Large intestine (tissue), 3 donors: ENCODE measurements around the gene OR2AT4. TPM values are rescaled to one million over a fixed set of nuclear protein-coding genes. Genes with fewer than 3 reads are reported as not detected.

Source experiments
- DNase-seq, 2 donors: peaks; one replicate each; pipeline versions ENCODE4 v3.0.0 to v3.0.0-alpha.2; 2013
- H3K27ac ChIP-seq: one replicate; pipeline ENCODE4 v1.5.1; 2013; ENCODE audit warnings: low read length
- H3K27me3 ChIP-seq: 2 replicates; pipeline ENCODE4 v1.6.1; 2013; ENCODE audit warnings: low read length; ENCODE audit not compliant: control insufficient read depth, insufficient read depth
- H3K36me3 ChIP-seq: 2 replicates; pipeline ENCODE4 v1.6.1; 2013; ENCODE audit warnings: low read length; ENCODE audit not compliant: control insufficient read depth, insufficient read depth
- H3K4me1 ChIP-seq: one replicate; pipeline ENCODE4 v1.6.1; 2013; ENCODE audit warnings: low read length; ENCODE audit not compliant: control insufficient read depth, insufficient read depth
- H3K4me3 ChIP-seq: one replicate; pipeline ENCODE4 v1.5.1; 2013; ENCODE audit warnings: low read length
- H3K9me3 ChIP-seq: one replicate; pipeline ENCODE4 v1.6.1; 2013; ENCODE audit warnings: mild to moderate bottlenecking, low read depth, low read length, moderate library complexity; ENCODE audit not compliant: control insufficient read depth
- WGBS: methylation state at CpG from one replicate; pipeline ENCODE4 v1.1.5; 2013; ENCODE audit warnings: low lambda C conversion rate; ENCODE audit not compliant: insufficient coverage; 5-methylcytosine and 5-hydroxymethylcytosine counted together
- polyA plus RNA-seq: library from polyadenylated mRNA; unstranded; fragments of 120-200 nt; gene quantifications from one replicate; pipeline ENCODE4 v1.2.1, GENCODE V29; 2013

OR2AT4 gene
- polyA plus RNA-seq, 1 donor = 3.2 TPM

DNA sequence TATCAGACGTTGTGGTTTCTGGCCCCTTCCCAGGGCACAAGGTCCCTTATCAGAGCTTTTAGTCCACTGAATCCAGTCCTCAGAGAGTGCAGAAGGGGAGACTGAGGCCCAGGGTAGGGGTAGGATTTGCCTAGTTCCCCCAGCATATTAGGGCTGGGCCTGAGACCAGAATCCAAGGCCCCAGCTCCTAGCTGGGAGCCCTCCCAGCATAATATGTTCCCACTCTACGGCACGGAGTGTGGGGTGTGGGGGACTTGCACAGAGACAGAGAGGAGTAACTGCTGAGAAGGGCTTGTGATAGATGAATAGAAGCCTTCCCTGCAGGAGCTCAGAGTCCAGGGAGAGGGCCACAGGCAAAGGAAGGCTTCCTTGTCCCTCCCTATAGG lies 64.1 kb downstream of the OR2AT4 start:
- no peaks in the 10 kb centered on the region for H3K9me3 ChIP-seq
- H3K27me3 ChIP-seq = no peaks in the 10 kb centered on the region
- H3K4me3 ChIP-seq = no peak overlapping the region
- no peak for DNase-seq
- peaks cover 47% of the 10 kb centered on the region for H3K4me1 ChIP-seq
- no peaks in the 10 kb centered on the region for H3K36me3 ChIP-seq
- no CpG with 5 or more reads among the region's 3 CpGs for WGBS
- H3K27ac ChIP-seq = no peak overlapping the region

DNA sequence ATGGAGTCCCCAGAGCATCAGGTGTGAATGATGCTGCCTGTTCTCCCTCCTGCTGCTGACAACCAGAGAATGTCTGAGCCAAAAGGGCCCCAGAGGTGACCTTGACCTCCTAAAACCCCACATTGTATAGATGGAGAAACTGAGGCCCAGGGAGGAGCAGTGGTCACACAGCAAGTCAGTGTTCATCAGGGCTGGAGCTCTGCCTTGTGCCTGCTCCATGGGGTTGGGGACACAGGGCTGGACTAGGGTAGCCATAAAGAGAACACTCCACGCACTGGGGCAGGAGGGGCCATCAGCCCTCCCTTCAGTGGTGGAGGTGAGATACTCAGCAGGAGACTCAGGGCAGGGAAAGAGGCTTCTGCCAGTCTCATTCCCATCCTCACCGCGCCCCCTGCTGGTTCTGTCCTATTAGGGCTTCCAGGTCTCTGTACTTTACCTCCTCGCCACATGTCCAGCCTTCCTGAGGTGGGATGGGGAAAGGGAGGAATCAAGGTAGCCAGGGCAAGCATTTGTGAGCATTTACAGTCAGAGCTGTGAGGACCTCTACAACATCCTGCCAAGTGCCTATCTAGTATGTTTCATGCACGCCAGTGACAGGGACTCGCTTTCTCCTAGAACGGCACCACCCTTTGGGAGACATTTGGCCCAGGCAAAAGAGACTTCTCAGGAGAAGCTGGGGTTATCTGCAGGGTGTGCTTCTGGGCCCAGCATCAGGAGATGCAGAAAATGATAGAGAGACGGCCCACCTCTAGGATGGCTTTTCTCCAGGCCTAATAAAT lies 64.7 kb downstream of the OR2AT4 start:
- Histone ChIP-seq H3K27ac (peak overlapping the region; percentile 79), H3K9me3 (no peaks in the 10 kb centered on the region), H3K27me3 (no peaks in the 10 kb centered on the region), H3K36me3 (no peaks in the 10 kb centered on the region), H3K4me3 (no peak overlapping the region), H3K4me1 (peaks cover 44% of the 10 kb centered on the region)
- DNase-seq = peak; percentile 68 to 77
- WGBS = no CpG with 5 or more reads among the region's 8 CpGs

Other genes starting within 250 kb of the OR2AT4 start
- 17.3 TPM for gene XRRA1, start 147.8 kb downstream of the OR2AT4 start, polyA plus RNA-seq
- 203 TPM for gene SPCS2, start 147.6 kb downstream of the OR2AT4 start, polyA plus RNA-seq
- gene NEU3, start 107.9 kb downstream of the OR2AT4 start, polyA plus RNA-seq = 17.1 TPM
- 81.4 TPM for gene SLCO2B1, start 54.2 kb upstream of the OR2AT4 start, polyA plus RNA-seq
- gene TPBGL, start 143.9 kb upstream of the OR2AT4 start, polyA plus RNA-seq = 0.39 TPM